NB4 (cell line): ENCODE data around the gene MEGF9.

Experiments
- DNase-seq: peaks from one replicate; pipeline ENCODE4 v3.0.0; 2010; ENCODE audit warnings: low read depth
- H3K4me3 ChIP-seq: one replicate; pipeline ENCODE4 v1.5.1; 2011; ENCODE audit warnings: mild to moderate bottlenecking, low read depth, low read length, moderate library complexity
- CTCF ChIP-seq: IDR thresholded peaks from one replicate; pipeline ENCODE4 v1.5.1; 2012; ENCODE audit warnings: low read depth, low read length
- MAX ChIP-seq: IDR thresholded peaks from 2 replicates; pipeline ENCODE4 v1.6.1; 2011; ENCODE audit warnings: low read depth, low read length
- MYC ChIP-seq: IDR thresholded peaks from 2 replicates; pipeline ENCODE4 v1.6.1; 2011; ENCODE audit warnings: low read depth, low read length
- POLR2A ChIP-seq: IDR thresholded peaks from 2 replicates; pipeline ENCODE4 v1.6.1; 2011; ENCODE audit warnings: mild to moderate bottlenecking; ENCODE audit not compliant: insufficient read length; ENCODE audit errors: extremely low read depth

Gene MEGF9

GRCh38 chr9:120696551-120697230 is 17.6 kb downstream of the MEGF9 start:
- H3K4me3 ChIP-seq: no peak overlapping the region
- no peak for DNase-seq
- no peak for TF ChIP-seq POLR2A
- no peak for TF ChIP-seq MYC

- TF ChIP-seq POLR2A (no peak), MYC (no peak), CTCF (no peak), MAX (no peak)
- DNase-seq: no peak
- no peak overlapping the region for H3K4me3 ChIP-seq
These were observed 19.7 kb downstream of the MEGF9 start for GRCh38 chr9:120694559-120694958.

GRCh38 chr9:120693700-120694008 is 20.6 kb downstream of the MEGF9 start:
- TF ChIP-seq POLR2A: no peak
- TF ChIP-seq CTCF: no peak
- TF ChIP-seq MAX: no peak
- TF ChIP-seq MYC: no peak
- DNase-seq: no peak
- no peak overlapping the region for H3K4me3 ChIP-seq

GRCh38 chr9:120692901-120693699 is 21.2 kb downstream of the MEGF9 start:
- H3K4me3 ChIP-seq: no peak overlapping the region
- TF ChIP-seq MYC (peak; percentile 56; the same call in 1 of the 2 replicates), CTCF (no peak), MAX (0 out of 2 replicates have a peak, but pooled peaks have one; percentile 22)
- peak; percentile 86 for DNase-seq

- DNase-seq: no peak
- no peak overlapping the region for H3K4me3 ChIP-seq
- TF ChIP-seq POLR2A (no peak), MYC (no peak)
These were observed 23.9 kb downstream of the MEGF9 start for GRCh38 chr9:120690372-120690771.

- no peak overlapping the region for H3K4me3 ChIP-seq
- DNase-seq: no peak
- TF ChIP-seq MAX: no peak
- TF ChIP-seq MYC: no peak
- TF ChIP-seq POLR2A: no peak
- no peak for TF ChIP-seq CTCF
These were observed 24.4 kb downstream of the MEGF9 start for GRCh38 chr9:120689860-120690259.

GRCh38 chr9:120688758-120689157 is 25.5 kb downstream of the MEGF9 start:
- no peak for TF ChIP-seq MYC
- TF ChIP-seq POLR2A: no peak
- no peak for TF ChIP-seq MAX

More at GRCh38 chr9:120688758-120689157, 25.5 kb downstream of the MEGF9 start:
- no peak overlapping the region for H3K4me3 ChIP-seq
- no peak for DNase-seq
